Choroid plexus epithelial cell (primary cell): ENCODE data around the gene IQCH.

Experiments
- DNase-seq: peaks from one replicate; pipeline ENCODE4 v3.0.0-alpha.2; 2010; ENCODE audit warnings: low read depth
- H3K4me3 ChIP-seq: 2 replicates; pipeline ENCODE4 v1.5.1; 2011; ENCODE audit warnings: low read depth, mild to moderate bottlenecking, control low read depth, low read length, moderate library complexity
- TF ChIP-seq, protein P1 (sequence below): conservative IDR thresholded peaks from 2 replicates; pipeline ENCODE4 v1.5.1; 2011; ENCODE audit warnings: low read depth, mild to moderate bottlenecking, control low read depth, inconsistent platforms, low read length, moderate library complexity

Gene IQCH

DNA sequence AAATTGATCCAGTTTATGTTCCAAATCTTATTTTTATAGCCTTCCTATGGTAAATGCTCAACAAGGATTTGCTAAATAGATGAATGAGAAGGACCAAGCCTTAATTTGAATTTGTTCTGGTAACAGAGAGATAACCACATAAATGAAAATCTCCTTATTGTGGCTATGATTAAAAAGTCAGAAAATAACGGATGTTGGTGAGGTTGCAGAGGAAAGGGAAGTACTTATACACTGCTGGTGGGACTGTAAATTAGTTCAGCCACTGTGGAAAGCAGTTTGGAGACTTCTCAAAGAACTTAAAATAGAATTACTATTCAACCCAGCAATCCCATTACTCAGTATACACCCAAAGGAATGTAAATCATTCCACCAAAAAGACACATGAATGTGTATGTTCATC is 26.3 kb upstream of the IQCH start:
- no peak for DNase-seq
- TF ChIP-seq, protein P1, sequence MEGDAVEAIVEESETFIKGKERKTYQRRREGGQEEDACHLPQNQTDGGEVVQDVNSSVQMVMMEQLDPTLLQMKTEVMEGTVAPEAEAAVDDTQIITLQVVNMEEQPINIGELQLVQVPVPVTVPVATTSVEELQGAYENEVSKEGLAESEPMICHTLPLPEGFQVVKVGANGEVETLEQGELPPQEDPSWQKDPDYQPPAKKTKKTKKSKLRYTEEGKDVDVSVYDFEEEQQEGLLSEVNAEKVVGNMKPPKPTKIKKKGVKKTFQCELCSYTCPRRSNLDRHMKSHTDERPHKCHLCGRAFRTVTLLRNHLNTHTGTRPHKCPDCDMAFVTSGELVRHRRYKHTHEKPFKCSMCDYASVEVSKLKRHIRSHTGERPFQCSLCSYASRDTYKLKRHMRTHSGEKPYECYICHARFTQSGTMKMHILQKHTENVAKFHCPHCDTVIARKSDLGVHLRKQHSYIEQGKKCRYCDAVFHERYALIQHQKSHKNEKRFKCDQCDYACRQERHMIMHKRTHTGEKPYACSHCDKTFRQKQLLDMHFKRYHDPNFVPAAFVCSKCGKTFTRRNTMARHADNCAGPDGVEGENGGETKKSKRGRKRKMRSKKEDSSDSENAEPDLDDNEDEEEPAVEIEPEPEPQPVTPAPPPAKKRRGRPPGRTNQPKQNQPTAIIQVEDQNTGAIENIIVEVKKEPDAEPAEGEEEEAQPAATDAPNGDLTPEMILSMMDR = no peak
- no peak overlapping the region for H3K4me3 ChIP-seq

DNA sequence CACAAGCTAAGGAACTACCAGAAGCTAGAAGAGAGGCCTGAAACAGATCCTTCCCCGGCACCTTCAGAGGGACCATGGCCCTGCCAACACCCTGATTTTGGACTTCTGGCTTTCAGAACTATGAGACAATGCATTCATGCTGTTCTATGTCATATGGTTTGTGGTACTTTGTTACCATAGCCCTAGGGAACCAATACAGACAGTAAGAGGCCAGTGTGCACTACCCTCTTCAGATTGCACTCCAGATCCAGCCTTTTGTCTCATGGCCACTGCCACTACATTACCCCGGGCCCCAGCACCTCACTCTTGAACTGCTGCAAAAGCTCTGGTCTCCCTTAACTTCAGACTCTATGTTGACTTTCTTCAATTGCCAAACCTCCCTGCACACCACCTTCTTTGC is 24.1 kb upstream of the IQCH start:
- DNase-seq = no peak
- no peak overlapping the region for H3K4me3 ChIP-seq
- TF ChIP-seq, protein P1 = no peak

- TF ChIP-seq, protein P1 = no peak
- DNase-seq = peak; percentile 33
- H3K4me3 ChIP-seq = no peak overlapping the region
Observed at GRCh38 chr15:67232591-67232990, 22.0 kb upstream of the IQCH start.

- no peak overlapping the region for H3K4me3 ChIP-seq
- DNase-seq = no peak
- TF ChIP-seq, protein P1 = peak; percentile 29
Observed at GRCh38 chr15:67240235-67241131, 14.1 kb upstream of the IQCH start.

DNA sequence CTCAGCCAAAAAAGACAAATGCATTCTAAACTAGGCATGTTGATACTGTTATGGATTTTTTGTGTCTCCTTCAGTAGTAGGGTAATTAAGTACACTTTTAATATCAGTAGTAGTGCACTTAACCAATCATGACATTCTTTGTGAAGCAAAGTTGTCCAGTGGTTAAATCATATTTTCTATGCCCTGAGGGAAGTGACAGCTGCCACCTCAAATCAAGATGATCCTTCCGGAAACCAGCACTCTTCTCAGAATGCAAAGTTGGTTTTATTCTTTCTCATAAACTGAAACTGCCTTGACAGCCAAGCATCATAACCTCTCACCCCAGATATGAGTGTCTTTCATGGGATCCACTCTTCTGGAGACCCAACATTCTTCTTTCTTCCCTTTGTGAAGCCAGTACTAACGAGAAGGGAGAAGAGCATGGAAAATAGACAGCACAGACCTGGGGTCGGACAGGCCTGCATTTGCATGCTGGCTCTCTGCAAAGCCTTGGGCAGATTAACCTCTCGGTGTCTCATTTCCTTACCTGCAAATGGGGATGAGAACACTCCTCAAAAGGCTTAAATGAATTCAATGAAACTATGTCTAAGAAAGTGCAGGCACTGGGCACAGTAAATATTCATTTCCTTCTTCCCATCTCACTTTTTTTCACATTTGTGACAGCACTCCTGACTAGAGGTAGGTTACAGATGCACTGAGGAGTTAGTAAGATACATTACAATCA is 13.3 kb upstream of the IQCH start:
- no peak for DNase-seq
- no peak overlapping the region for H3K4me3 ChIP-seq
- TF ChIP-seq, protein P1 = no peak

GRCh38 chr15:67242708-67243111 is 11.9 kb upstream of the IQCH start:
- TF ChIP-seq, protein P1 = no peak
- peak; percentile 21 for DNase-seq
- H3K4me3 ChIP-seq = no peak overlapping the region
